Measurements from ENCODE around the gene CSRNP2.
"Not testable (repeated sequence)": the region's sequence is repeated elsewhere in the genome, so short reads cannot be mapped to it uniquely, and the experiment has no call there.

CSRNP2 gene

DNA sequence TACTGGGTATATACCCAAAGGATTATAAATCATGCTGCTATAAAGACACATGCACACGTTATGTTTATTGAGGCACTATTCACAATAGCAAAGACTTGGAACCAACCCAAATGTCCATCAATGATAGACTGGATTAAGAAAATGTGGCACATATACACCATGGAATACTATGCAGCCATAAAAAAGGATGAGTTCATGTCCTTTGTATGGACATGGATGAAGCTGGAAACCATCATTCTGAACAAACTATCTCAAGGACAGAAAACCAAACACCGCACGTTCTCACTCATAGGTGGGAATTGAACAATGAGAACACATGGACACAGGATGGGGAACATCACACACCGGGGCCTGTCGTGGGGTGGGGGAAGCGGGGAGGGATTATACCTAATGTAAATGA, 4.5 kb downstream of the CSRNP2 start:
- not testable (repeated sequence) for DNase-seq (ENCODE audit: low read depth in 2 of 2, low spot score in 1 of 2)

GRCh38 chr12:51078346-51078745, 5.0 kb downstream of the CSRNP2 start:
- not testable (repeated sequence) for DNase-seq (ENCODE audit: low read depth in 2 of 2, low spot score in 1 of 2)

DNA sequence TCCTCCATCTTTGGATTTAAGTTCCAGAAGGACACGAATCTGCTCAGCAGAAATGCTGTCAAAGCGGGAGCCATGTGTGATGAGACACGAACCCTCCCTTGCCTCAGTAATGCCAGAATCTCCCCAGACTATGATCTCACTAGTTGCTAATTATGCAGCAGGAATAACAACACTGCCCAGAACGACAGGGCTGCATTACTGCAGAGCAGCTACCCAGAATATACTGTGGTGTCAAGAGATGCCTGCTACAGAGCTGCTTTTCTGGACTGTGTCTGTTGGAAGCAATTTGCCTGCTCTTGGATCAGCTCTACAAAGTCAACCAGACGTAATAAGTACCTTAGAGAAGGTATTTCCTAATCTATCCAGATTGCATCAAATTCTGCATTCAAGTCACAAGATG, 5.5 kb downstream of the CSRNP2 start:
- no peak for DNase-seq (ENCODE audit: low read depth in 2 of 2, low spot score in 1 of 2)

GRCh38 chr12:51076236-51076930, 7.0 kb downstream of the CSRNP2 start:
- DNase-seq (ENCODE audit: low read depth in 2 of 2, low spot score in 1 of 2), result no peak

DNA sequence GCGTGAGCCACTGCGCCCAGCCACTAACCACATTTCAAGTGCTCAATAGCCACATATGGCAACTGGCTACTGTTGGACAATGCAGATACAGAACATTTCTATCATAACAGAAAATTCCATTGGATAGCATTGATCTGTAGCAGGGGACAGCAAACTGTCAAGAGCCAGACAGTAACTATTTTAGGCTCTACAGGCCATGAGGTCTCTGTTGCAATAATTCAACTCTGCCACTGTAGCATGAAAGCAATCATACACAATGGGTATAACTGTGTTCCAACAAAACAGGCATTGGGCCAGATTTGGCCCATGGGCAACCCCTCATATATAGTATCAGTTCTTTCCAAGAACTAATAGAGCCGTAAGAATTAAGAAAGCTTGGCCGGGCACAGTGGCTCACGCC, 8.0 kb downstream of the CSRNP2 start:
- DNase-seq (ENCODE audit: low read depth in 2 of 2, low spot score in 1 of 2), result no peak

- DNase-seq (ENCODE audit: low read depth in 2 of 2, low spot score in 1 of 2), result no peak
Measured at GRCh38 chr12:51071663-51072062, 11.7 kb downstream of the CSRNP2 start.

GRCh38 chr12:51070004-51070403, 13.4 kb downstream of the CSRNP2 start:
- no peak for DNase-seq (ENCODE audit: low read depth in 2 of 2, low spot score in 1 of 2)

DNA sequence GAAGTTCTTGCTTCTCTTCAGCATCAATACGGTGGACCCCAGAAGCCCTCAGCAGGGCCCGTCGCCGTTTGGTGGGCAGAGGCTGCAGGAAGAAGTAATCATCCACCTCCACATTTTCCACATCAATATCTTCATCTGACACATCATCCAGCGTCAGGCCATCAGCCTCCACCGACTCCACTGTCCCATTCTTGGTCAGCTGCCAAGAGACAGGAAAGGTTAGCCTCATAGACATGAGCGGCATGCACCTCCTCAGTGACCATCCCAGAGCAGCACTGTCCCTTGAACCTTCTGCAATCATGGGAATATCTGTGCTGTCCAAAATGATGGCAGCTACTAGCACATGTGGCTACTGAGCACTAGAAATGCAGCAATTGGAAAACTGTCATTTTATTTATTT, 15.6 kb downstream of the CSRNP2 start:
- no peak for DNase-seq (ENCODE audit: low read depth in 2 of 2, low spot score in 1 of 2)

DNA sequence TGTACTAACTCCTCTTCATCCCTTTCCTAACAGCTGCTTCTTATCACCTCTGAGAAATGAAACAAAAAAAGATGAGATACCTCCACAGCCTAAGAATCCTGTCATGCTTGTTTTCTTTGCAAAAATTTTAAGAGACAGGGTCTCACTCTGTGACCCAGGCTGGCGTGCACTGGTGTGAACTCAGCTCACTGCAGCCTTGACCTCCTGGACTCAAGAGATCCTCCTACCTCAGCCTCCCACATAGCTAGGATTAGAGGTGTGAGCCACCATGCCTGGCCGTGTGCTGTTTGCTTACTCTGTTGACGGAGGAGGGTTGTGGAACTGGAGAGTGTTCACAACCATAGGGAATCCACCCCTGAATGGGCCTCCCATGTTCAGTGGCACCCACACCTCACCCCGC, 16.2 kb downstream of the CSRNP2 start:
- DNase-seq (ENCODE audit: low read depth in 2 of 2, low spot score in 1 of 2), result no peak

DNA sequence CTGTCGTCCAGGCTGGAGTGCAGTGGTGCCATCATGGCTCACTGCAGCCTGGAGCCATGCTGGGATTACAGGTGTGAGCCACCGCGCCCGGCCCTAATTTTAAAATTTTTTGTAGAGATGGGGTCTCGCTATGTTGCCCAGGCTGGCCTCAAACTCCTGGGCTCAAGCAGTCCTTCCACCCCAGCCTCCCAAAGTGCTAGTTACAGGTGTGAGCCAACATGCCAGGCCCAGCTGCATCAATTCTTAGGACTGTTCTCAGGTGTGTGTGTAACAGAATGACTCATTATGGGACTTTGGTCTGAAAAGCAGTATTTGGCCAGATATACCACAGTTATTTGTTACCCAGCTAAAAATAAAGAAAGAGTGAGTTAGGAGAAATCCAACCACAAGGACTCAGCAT, 17.9 kb downstream of the CSRNP2 start:
- no peak for DNase-seq (ENCODE audit: low read depth in 2 of 2, low spot score in 1 of 2)

DNA sequence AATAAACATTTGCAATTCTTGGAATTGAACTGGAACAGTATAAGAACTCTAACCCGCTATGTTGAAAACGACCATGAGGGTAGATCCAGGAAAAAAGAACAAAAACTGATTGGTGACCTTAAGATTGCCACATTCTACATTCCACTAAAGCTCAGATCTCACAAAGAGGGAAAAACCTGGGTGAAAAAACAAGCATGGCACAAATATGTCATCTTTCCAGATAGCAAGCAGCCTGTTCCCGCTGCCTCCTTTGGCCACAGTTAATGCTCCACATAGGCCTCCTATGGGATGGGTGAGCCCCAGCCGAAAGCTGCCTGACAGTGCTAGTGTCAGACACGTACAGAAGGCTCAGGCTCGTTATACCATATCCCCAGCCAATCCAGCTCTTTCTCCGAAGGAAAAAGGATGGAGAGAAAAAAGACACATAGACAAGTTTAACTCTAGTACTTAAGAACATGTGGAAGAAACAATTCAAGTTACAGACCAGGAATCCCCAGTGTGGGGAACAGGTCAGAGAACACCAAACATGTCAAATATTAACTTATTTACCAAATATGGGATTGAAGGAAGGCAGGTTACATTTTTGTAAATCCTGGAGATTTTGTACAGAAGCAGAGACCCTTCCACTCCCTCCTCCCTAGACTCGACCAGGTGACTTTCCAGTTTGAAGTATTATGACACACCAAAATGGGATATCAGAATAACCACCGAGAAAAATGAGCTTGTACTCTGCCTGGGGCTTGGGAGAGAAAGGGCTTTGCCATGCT, 20.6 kb downstream of the CSRNP2 start:
- no peak for DNase-seq (ENCODE audit: low read depth in 2 of 2, low spot score in 1 of 2)

- no peak for DNase-seq (ENCODE audit: low read depth in 2 of 2, low spot score in 1 of 2)
Measured at GRCh38 chr12:51059086-51059485, 24.3 kb downstream of the CSRNP2 start.

- no peak for DNase-seq (ENCODE audit: low read depth in 2 of 2, low spot score in 1 of 2)
Measured at GRCh38 chr12:51056242-51056641, 27.2 kb downstream of the CSRNP2 start.

DNA sequence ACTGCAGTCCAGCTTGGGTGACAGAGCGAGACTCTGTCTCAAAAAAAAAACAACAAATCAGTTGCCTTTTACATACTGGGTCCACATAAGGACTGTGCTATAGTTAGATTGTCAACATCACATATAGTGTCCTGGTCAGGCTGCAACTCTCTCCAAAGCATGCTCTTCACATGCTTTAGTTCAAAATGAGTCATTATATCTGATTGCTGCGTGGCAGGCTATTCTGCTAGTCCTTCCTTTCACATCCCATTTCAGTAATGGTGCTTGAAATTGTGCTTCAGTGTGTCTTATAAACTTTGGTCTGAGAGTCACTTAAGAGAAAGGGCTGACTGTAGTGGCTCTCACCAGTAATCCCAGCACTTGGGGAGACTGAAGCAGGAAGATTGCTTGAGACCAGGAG, 28.3 kb downstream of the CSRNP2 start:
- no peak for DNase-seq (ENCODE audit: low read depth in 2 of 2, low spot score in 1 of 2)

GRCh38 chr12:51051787-51052186, 31.6 kb downstream of the CSRNP2 start:
- no peak for DNase-seq (ENCODE audit: low read depth in 2 of 2, low spot score in 1 of 2)

DNA sequence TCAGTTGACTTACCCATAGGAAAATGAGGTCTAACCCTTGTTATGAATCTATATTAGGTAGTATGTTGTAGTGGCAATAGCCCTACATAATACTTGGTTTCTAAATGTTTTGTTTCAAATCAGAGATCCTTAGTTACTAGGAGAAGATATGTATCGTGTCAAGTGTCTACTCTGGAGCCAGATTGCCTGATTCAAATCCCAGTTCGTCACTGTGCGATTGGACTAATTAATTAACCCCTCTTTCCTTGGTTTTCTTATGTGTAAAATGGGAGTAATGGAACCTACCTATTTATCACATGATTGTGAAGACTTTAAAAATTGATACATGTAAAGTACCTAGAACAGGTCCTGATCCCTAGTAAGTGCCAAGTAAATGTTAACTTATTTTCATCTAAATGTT, 33.9 kb downstream of the CSRNP2 start:
- no peak for DNase-seq (ENCODE audit: low read depth in 2 of 2, low spot score in 1 of 2)

DNA sequence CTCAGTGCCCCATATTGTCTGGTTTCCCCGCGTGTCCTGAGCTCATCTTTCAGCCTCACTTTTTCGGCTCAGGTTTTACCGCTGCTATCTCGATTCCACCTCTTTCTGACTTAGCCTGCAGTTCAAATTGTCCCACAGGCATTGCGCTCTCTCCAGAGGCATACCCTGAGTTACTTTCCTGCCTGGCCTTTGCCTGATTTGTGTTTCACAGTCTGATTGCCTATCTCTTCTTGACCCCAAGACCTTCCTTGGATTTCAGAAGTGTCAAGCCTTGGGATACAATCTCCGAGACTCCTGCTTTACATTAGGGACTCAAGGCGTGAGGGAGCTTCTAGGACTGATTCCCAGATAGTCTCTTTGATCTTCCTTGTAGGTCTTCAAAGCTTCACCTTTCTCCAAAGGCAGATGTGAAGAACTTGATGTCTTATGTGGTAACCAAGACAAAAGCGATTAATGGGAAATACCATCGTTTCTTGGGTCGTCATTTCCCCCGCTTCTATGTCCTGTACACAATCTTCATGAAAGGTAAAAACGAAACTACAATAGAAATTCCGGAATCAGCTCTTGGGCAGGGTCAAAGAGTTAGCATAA, 34.6 kb downstream of the CSRNP2 start:
- no peak for DNase-seq (ENCODE audit: low read depth in 2 of 2, low spot score in 1 of 2)

DNA sequence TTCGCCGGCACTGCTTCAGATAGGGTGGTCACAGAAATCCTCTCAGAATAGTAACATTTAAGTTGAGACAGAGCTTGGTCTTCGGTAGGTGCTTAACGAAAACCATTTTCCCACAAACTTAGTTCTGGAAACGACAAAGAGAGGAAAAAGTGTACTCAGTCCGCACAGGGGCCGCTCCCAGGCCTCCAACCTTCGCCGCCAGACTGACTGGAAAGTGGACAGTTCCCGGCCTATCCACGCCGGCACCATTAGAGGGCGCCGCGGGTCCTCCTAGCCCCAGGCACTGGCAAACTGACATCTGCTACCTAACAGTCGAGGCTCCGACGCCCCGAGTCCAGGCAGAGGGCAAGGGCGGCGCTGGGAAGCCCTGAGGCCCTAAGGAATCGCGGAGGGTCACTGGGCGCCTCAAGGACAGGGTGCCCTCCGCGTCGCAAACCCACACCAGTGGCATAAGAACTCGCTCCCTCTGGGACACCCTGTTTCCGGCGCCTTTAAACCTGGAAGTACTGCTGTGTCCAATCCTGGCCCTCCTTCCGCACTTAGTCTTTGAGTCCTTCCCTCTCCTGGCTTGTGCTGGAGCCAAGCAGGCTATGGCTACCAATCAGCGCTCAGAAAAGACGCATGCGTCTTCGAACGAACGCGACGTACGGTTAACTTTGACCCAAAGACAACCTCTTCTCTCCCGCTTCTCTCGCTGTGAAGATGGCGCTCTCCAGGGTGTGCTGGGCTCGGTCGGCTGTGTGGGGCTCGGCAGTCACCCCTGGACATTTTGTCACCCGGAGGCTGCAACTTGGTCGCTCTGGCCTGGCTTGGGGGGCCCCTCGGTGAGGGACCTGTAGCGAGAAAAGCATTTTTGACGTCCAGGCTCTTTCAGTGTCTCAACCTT, 35.5 kb downstream of the CSRNP2 start, which contains the start of gene LETMD1:
Gene LETMD1 (plus strand): TSS at position 673 of the 886 bp plus-strand sequence. CDS start 30 bp downstream, at position 703.
- DNase-seq (ENCODE audit: low read depth in 2 of 2, low spot score in 1 of 2), result peak; percentile 70 to 79

DNA sequence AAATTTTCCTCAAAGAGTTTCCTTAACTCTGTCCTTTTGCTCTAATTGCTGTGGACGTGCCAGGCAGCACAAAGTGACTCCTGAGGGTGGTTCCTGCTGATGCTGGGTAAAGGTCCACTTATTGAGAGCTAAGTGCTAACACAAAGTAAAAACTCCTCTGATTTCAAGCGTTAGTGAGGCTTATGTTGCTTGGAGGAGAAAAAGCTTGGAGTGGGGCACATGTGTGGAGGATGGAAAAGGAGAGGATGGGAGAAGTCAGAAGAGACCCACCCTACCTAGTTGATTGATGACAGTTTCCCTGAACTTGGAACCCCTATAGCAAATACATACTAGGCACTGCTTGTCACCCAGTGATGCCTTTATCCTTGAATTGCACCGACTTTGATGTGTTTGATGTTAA, 47.1 kb downstream of the CSRNP2 start:
- DNase-seq (ENCODE audit: low read depth in 2 of 2, low spot score in 1 of 2), result no peak

DNA sequence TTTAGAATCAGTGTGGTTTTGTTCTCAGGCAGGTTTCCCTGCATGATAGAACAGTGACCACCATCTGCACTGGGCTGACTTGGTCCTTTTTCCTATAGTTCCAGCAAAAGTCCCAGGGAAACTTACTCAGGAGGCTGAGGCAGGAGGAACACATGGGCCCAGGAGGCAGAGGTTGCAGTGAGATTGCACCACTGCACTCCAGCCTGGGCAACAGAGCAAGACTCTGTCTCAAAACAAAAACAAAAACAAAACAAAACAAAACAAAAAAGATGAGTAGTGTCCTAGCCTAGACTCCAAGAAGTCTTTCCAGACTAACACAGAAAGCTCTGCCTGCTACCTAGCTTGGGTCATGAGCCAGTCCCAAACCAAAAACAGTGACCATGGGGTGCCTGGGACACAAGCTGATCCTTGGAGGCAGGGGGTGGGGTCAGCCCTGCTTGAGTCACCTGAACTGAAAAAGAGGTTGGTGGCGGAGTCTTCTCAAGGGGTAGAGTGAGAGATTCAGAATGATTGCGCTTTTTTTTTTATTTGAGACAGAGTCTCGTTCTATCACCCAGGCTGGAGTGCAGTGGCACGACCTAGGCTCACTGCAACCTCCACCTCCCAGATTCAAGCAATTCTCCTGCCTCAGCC, 49.8 kb downstream of the CSRNP2 start:
- no peak for DNase-seq (ENCODE audit: low read depth in 2 of 2, low spot score in 1 of 2)

GRCh38 chr12:51033048-51033447, 50.3 kb downstream of the CSRNP2 start:
- no peak for DNase-seq (ENCODE audit: low read depth in 2 of 2, low spot score in 1 of 2)

Measured in stimulated activated CD8-positive, alpha-beta memory T cell treated with anti-CD3 and anti-CD28 coated beads, Interleukin-4, amount 100 ng/mL, for 1 hour (primary cell).